HepG2 (cell line): ENCODE data around the gene FAM240A. TPM values are rescaled to one million over a fixed set of nuclear protein-coding genes. Genes with fewer than 3 reads are reported as not detected.
A peak's percentile ranks its signal among the peaks of the same experiment; 100 is the strongest.

ENCODE experiments used
- EP300 ChIP-seq, 3 experiments: sonication (generic) in 1 of 3; formaldehyde crosslinking in 1 of 3; IDR thresholded peaks; 2 replicates each; pipeline versions ENCODE4 v1.5.1 to v1.6.1; 2011 to 2020; ENCODE audit warnings: low read depth in 2 of 3, low read length in 2 of 3, borderline replicate concordance in 1 of 3, improper control_type of control experiment in 1 of 3, mild to moderate bottlenecking in 1 of 3, missing genetic modification reagents in 1 of 3, moderate library complexity in 1 of 3
- HNF1A ChIP-seq, 2 experiments: sonication (generic) in 1 of 2; formaldehyde crosslinking in 1 of 2; IDR thresholded peaks; 2 replicates each; pipeline versions ENCODE4 v1.4.0 to v1.6.1; 2016 to 2020; ENCODE audit warnings: borderline replicate concordance in 1 of 2, low read depth in 1 of 2, mild to moderate bottlenecking in 1 of 2, missing genetic modification reagents in 1 of 2
- PHF21A ChIP-seq: sonication (generic); formaldehyde crosslinking; IDR thresholded peaks from 2 replicates; pipeline ENCODE4 v1.5.0; 2020; ENCODE audit warnings: mild to moderate bottlenecking, missing genetic modification reagents
- SNAPC4 ChIP-seq: sonication (generic); formaldehyde crosslinking; IDR thresholded peaks from 2 replicates; pipeline ENCODE4 v1.4.0; 2020; ENCODE audit warnings: mild to moderate bottlenecking, missing genetic modification reagents
- SP5 ChIP-seq: IDR thresholded peaks from 2 replicates; pipeline ENCODE4 v1.6.1; 2016; ENCODE audit warnings: low read depth, borderline replicate concordance
- TFAP4 ChIP-seq: sonication (generic); IDR thresholded peaks from 2 replicates; pipeline ENCODE4 v1.6.1; 2016; ENCODE audit warnings: low read depth, borderline replicate concordance
- ZEB1 ChIP-seq: IDR thresholded peaks from 2 replicates; pipeline ENCODE4 v1.6.1; 2012; ENCODE audit warnings: mild to moderate bottlenecking, low read depth, inconsistent platforms; ENCODE audit not compliant: insufficient replicate concordance
- ZHX2 ChIP-seq, 2 experiments: sonication (generic) in 1 of 2; formaldehyde crosslinking in 1 of 2; IDR thresholded peaks; 2 replicates each; pipeline versions ENCODE4 v1.6.1 to v1.9.0; 2014 to 2022; ENCODE audit warnings: antibody characterized with exemption in 1 of 2, borderline replicate concordance in 1 of 2, inconsistent platforms in 1 of 2, low read depth in 1 of 2, missing genetic modification reagents in 1 of 2
- ZMYM4 ChIP-seq: sonication (generic); formaldehyde crosslinking; IDR thresholded peaks from 2 replicates; pipeline ENCODE4 v1.8.1; 2023; ENCODE audit warnings: mild to moderate bottlenecking, missing genetic modification reagents
- polyA plus RNA-seq, 8 experiments: library from polyadenylated mRNA; depleted of rRNA in 3 of 8; stranded (reverse) in 7 of 8; unstranded in 1 of 8; fragments of >200 nt; fragmentation: Illumina TruSeq in 4 of 8; extraction: Trizol in 4 of 8; gene quantifications; 2 replicates each; pipeline versions ENCODE4 v1.2.1 to v1.2.3, GENCODE V29; 2011 to 2016; ENCODE audit warnings: low read depth in 4 of 8, missing spikeins in 1 of 8, mixed read lengths in 1 of 8; ENCODE audit not compliant: insufficient read depth in 1 of 8
- total RNA-seq, 5 experiments: library from RNA; depleted of rRNA; stranded (reverse); fragments of >200 nt; fragmentation: Illumina TruSeq; extraction: Trizol; gene quantifications; 2 replicates each; pipeline ENCODE4 v1.2.3, GENCODE V29; 2016; ENCODE audit warnings: low read depth in 1 of 5

FAM240A gene
- total and polyA plus RNA-seq, 2 of the 13 experiments (the other 11 are each of a cell fraction or from before 2014, with no cell fraction given): not detected

GRCh38 chr3:46574243-46574646 is 38.1 kb upstream of the FAM240A start (continued):
- peak; percentile 22; the same call in 1 of the 2 replicates for TF ChIP-seq HNF1A (IDR thresholded peaks at IDR 0.05; ENCODE audit: low read depth)
- no peak for TF ChIP-seq HNF1A (CRISPR knock-in tag; IDR thresholded peaks at IDR 0.05; ENCODE audit: borderline replicate concordance)
- TF ChIP-seq ZHX2 (IDR thresholded peaks at IDR 0.05; ENCODE audit: low read depth): 0 out of 2 replicates have a peak, but pooled peaks have one; percentile 36
- TF ChIP-seq ZHX2 (CRISPR knock-in tag; IDR thresholded peaks at IDR 0.05; ENCODE audit: borderline replicate concordance): no peak
- TF ChIP-seq ZMYM4 (CRISPR knock-in tag): peak; percentile 18; the same call in 1 of the 2 replicates
- TF ChIP-seq ZEB1: peak; percentile 72
- peak; percentile 77 for TF ChIP-seq SP5 (CRISPR knock-in tag)
- TF ChIP-seq PHF21A (CRISPR knock-in tag): peak; percentile 39; the same call in 1 of the 2 replicates
- no peak for TF ChIP-seq SNAPC4 (CRISPR knock-in tag)
- peak; percentile 56; the same call in 1 of the 2 replicates for TF ChIP-seq TFAP4
- peak in 1 of 2 experiments; percentile 64; a peak in 1 of 4 replicates for TF ChIP-seq EP300 (IDR thresholded peaks at IDR 0.05; ENCODE audit: low read depth in 2 of 2, low read length in 2 of 2)
- TF ChIP-seq EP300 (CRISPR knock-in tag; IDR thresholded peaks at IDR 0.05; ENCODE audit: borderline replicate concordance): 0 out of 2 replicates have a peak, but pooled peaks have one; percentile 8
